Measurements from ENCODE around the gene CARS1. TPM values are rescaled to one million over a fixed set of nuclear protein-coding genes. Genes with fewer than 3 reads are reported as not detected.

CARS1 gene
- total and polyA plus RNA-seq, 2 of the 4 experiments (the other 2 are of a cell fraction), result 72.7 to 78.3 TPM

DNA sequence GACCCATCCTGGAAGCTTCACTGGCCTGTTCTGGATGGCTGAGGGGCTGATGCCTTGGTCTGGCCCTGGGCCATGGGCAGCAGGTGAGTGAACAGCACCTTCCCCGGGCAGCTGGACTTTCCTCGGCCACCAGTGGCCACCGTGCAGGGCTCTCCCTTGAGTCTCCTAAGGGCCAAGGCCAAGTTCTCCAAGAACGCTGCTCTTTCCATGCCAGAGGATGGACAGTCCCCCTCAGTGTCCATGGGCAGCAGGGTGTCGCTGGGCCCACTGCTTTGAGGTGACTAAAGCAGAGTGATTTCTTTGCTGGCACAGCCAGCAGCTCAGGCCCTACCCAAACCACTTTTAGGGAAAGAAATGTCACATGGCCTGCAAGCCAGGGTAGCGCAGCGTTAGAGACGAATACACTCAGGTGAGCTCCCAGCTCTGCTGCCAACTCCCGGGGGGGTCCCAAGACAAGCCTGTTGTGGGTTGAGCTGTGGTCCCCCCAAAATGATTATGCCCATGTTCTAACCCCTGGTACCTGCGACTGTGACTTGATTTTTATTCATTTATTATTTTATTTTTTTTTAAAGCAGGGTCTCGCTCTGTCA lies 3.3 kb upstream of the CARS1 start:
- H3K9me1 ChIP-seq (ENCODE audit: insufficient read depth, low read length), result peaks cover 20% of the 10 kb centered on the region
- CTCF ChIA-PET, result no interaction called here
- dilution Hi-C loops (cut with HindIII; ENCODE audit: low sequenced_read_pairs, unreplicated experiment), result no loop called here

More for the DNA sequence above, 3.3 kb upstream of the CARS1 start:
- H2BK5ac ChIP-seq (ENCODE audit: low read depth, low read length, poor library complexity, severe bottlenecking), result no peak overlapping the region
- H3K56ac ChIP-seq (ENCODE audit: extremely low read depth, insufficient read depth, low read length), result no peak overlapping the region
- H4K20me1 ChIP-seq (ENCODE audit: insufficient read depth, low read length), result no peaks in the 10 kb centered on the region
- H3K79me1 ChIP-seq (ENCODE audit: low read depth in 1 of 2, low read length in 2 of 2), result peaks cover 0 to 19% of the 10 kb centered on the region in 2 experiments; a peak in 2 of 4 replicates
- H3K4ac ChIP-seq (ENCODE audit: low read depth, low read length), result no peak overlapping the region; the same call in 1 of the 2 replicates
- POLR2A ChIA-PET (ENCODE audit: unreplicated experiment), result no interaction called here
- H3K4me2 ChIP-seq (ENCODE audit: low read depth, low read length), result no peak overlapping the region
- peak overlapping the region; percentile 58 for H2AFZ ChIP-seq (replicated peaks; ENCODE audit: low read length, poor library complexity)
- no peak overlapping the region for H3K23ac ChIP-seq (ENCODE audit: low read depth, low read length)
- no peaks in the 10 kb centered on the region for H3K27me3 ChIP-seq (ENCODE audit: control insufficient read depth, insufficient read depth, low read length)
- H3K36me3 ChIP-seq (ENCODE audit: control insufficient read depth, insufficient read depth, low read length), result no peaks in the 10 kb centered on the region
- TF ChIP-seq MAZ (IDR thresholded peaks at IDR 0.05; ENCODE audit: borderline replicate concordance, low read depth, low read length), result no peak
- TF ChIP-seq FOS (IDR thresholded peaks at IDR 0.05; ENCODE audit: low read depth, low read length), result no peak
- no peak for TF ChIP-seq RFX5 (IDR thresholded peaks at IDR 0.05; ENCODE audit: low read depth, low read length)
- TF ChIP-seq POLR2A (IDR thresholded peaks at IDR 0.05; ENCODE audit: low read depth, low read length), result no peak
- no peak for TF ChIP-seq NFE2L2 (IDR thresholded peaks at IDR 0.05; ENCODE audit: low read depth, low read length)
- no peak for TF ChIP-seq RAD21 (IDR thresholded peaks at IDR 0.05; ENCODE audit: low read length)
- TF ChIP-seq CHD1 (IDR thresholded peaks at IDR 0.05; ENCODE audit: low read depth, low read length), result no peak
- TF ChIP-seq MAFK (IDR thresholded peaks at IDR 0.05; ENCODE audit: low read depth, low read length), result no peak
- no peak for TF ChIP-seq MXI1 (IDR thresholded peaks at IDR 0.05; ENCODE audit: borderline replicate concordance, low read depth, low read length)
- TF ChIP-seq RCOR1 (IDR thresholded peaks at IDR 0.05; ENCODE audit: insufficient replicate concordance, low read length), result no peak
- TF ChIP-seq SMC3 (IDR thresholded peaks at IDR 0.05; ENCODE audit: low read depth, low read length), result no peak
- TF ChIP-seq CEBPB (IDR thresholded peaks at IDR 0.05; ENCODE audit: low read depth, low read length), result no peak
- TF ChIP-seq, protein P1, sequence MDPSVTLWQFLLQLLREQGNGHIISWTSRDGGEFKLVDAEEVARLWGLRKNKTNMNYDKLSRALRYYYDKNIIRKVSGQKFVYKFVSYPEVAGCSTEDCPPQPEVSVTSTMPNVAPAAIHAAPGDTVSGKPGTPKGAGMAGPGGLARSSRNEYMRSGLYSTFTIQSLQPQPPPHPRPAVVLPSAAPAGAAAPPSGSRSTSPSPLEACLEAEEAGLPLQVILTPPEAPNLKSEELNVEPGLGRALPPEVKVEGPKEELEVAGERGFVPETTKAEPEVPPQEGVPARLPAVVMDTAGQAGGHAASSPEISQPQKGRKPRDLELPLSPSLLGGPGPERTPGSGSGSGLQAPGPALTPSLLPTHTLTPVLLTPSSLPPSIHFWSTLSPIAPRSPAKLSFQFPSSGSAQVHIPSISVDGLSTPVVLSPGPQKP (IDR thresholded peaks at IDR 0.05; ENCODE audit: borderline replicate concordance, low read depth, low read length), result no peak
- TF ChIP-seq, protein P2, sequence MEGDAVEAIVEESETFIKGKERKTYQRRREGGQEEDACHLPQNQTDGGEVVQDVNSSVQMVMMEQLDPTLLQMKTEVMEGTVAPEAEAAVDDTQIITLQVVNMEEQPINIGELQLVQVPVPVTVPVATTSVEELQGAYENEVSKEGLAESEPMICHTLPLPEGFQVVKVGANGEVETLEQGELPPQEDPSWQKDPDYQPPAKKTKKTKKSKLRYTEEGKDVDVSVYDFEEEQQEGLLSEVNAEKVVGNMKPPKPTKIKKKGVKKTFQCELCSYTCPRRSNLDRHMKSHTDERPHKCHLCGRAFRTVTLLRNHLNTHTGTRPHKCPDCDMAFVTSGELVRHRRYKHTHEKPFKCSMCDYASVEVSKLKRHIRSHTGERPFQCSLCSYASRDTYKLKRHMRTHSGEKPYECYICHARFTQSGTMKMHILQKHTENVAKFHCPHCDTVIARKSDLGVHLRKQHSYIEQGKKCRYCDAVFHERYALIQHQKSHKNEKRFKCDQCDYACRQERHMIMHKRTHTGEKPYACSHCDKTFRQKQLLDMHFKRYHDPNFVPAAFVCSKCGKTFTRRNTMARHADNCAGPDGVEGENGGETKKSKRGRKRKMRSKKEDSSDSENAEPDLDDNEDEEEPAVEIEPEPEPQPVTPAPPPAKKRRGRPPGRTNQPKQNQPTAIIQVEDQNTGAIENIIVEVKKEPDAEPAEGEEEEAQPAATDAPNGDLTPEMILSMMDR (conservative IDR thresholded peaks at IDR 0.05; ENCODE audit: low read depth, low read length), result no peak
- TF ChIP-seq, protein P3, sequence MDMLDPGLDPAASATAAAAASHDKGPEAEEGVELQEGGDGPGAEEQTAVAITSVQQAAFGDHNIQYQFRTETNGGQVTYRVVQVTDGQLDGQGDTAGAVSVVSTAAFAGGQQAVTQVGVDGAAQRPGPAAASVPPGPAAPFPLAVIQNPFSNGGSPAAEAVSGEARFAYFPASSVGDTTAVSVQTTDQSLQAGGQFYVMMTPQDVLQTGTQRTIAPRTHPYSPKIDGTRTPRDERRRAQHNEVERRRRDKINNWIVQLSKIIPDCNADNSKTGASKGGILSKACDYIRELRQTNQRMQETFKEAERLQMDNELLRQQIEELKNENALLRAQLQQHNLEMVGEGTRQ (IDR thresholded peaks at IDR 0.05; ENCODE audit: low read depth, low read length), result no peak
- TF ChIP-seq BHLHE40 (IDR thresholded peaks at IDR 0.05; ENCODE audit: low read depth, low read length), result no peak
- H3K9me3 ChIP-seq (ENCODE audit: control insufficient read depth, insufficient read depth, low read length), result no peaks in the 10 kb centered on the region
- intact Hi-C loops (cut with micrococcal nuclease), result no loop called here
- in situ Hi-C loops (cut with MboI; ENCODE audit: low sequenced_read_pairs), result loop anchor here (25.0 kb wide), 1 partner anchor 352 kb away; no protein-coding TSS in a partner anchor
- H3K27ac ChIP-seq (ENCODE audit: insufficient read depth, low read length), result no peak overlapping the region
- H2BK120ac ChIP-seq (ENCODE audit: low read depth, low read length), result no peak overlapping the region
- no peak overlapping the region for H2BK15ac ChIP-seq (ENCODE audit: low read depth, low read length)
- H2BK20ac ChIP-seq (ENCODE audit: low read depth, low read length), result no peak overlapping the region
- no peak overlapping the region for H4K5ac ChIP-seq (ENCODE audit: low read depth, low read length)
- DNase-seq, result no peak
- no peak overlapping the region for H4K91ac ChIP-seq (ENCODE audit: insufficient read depth, low read depth, low read length)
- WGBS, 2 experiments (ENCODE audit: extremely low coverage in 2 of 2, insufficient read length in 1 of 2), result 95% methylated on average over 6 of the region's 11 CpGs; no CpG with 5 or more reads in 1 of the 2 experiments
- H3K9ac ChIP-seq (ENCODE audit: low read depth, low read length), result no peak overlapping the region
- H3K14ac ChIP-seq (replicated peaks; ENCODE audit: low read depth, low read length), result no peak overlapping the region
- H4K8ac ChIP-seq (ENCODE audit: low read depth in 2 of 2, low read length in 2 of 2), result no peak overlapping the region
- BruUV-seq (replicated peaks), result no TSS peak
- ATAC-seq (ENCODE audit: low read depth), result no peak
- no peak overlapping the region for H3K4me3 ChIP-seq (ENCODE audit: insufficient read depth, low read depth, low read length)
- H3K4me1 ChIP-seq (ENCODE audit: control insufficient read depth, insufficient read depth, low read length), result peaks cover 9% of the 10 kb centered on the region
- H2AK9ac ChIP-seq (replicated peaks; ENCODE audit: low read depth, low read length, poor library complexity), result no peak overlapping the region
- H3K18ac ChIP-seq (ENCODE audit: low read depth, low read length), result no peak overlapping the region
- H2AK5ac ChIP-seq (ENCODE audit: low read depth, low read length), result peak overlapping the region; percentile 59; the same call in 1 of the 2 replicates

All from IMR-90 (cell line).